IPS DF 19.7 (cell line): Measurements from ENCODE around the gene METTL25B.

Source experiments
- DNase-seq: peaks from one replicate; pipeline ENCODE4 v3.0.0-alpha.2; 2013; ENCODE audit warnings: low read depth, low spot score

METTL25B gene

DNA sequence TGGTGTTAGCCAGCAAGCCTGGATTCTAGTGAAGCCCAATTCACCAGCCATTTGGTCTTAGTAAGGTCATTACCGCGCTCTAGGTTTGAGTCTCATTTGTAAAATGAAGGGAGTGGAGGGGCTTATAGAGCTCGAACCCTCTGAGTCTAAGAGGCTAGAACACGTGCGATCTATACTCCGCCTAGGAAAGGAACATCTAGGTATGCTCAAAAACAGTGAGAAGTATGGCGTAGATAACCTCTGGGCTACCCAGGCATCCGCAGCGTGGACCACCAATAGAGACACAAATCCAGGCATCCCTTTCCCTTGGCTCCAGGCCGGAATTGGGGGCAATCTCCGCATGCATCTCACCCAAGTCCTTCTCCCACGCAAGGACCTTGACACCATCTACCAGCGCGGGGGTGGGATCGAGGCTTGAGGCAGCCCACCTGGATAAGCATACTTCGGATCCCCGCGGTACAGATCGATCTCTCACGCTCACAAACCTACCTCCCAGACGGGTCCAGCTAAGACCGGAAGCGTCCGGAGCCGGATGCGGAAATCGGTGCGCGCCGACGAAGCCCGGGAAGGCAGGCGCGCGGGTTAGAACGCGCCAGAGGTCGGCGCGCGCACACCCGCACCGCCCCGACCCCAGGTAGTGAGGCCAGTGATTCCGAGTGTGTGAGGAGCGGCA, at the start of gene METTL25B:
TSS of gene METTL25B (plus strand) at position 544 of the 673 bp plus-strand sequence. CDS start 636 bp downstream, outside the sequence.
- no peak for DNase-seq

DNA sequence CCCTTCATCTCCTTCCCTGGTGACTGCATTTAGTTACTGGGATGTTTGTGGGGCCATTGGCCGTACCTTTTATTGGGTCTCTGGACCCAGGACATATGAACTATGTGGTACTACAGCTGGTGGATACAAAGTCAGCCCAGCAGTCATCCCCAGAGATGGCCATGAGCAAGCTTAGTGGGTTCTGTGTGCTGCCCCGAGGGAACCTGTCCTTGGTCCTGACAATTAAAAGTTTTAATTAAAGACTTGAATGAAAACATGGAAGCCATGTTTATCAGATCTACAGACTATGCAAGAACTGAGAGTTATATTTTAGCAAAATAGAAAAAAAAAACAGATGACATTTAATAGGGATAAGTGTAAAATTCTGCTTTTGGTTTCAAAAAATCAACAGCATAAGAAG, 48.2 kb upstream of the METTL25B start:
- DNase-seq = no peak

DNA sequence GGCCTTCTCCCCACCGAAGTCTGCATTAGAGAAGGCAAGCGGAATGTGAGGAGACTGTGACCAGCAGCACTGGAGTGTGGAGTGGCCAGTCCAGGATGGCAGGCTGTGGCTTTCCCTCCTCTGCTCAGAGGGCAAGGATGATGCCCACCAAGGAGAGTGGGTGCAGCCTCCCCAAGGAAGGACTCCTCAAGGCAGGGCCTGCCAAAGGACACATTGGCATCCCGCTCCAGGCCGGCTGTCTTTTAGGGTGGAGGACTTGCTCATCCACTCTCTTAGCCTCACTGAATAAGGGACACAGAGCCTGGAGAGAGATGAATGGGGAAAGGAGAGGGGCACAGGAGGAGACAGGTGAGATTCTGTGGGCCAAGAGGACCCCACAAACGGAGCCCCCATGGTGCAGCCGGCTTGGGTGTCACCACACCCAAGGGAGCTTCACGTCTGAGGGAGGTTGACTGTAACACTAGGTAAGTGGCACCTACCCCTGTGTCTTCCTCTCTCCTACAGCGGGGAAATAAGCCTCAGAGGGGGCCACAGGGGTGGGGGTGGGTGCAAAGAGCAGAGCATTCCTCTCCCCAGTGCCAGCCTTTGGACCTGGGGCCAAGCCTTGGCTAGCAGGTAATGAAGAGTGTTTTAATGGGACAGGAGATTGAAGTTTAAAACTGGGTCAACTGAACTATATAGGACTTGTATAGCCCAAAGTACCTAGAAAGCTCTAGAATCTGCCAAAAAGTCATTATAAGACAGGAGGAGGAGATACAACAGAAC, 46.9 kb upstream of the METTL25B start:
- no peak for DNase-seq

DNA sequence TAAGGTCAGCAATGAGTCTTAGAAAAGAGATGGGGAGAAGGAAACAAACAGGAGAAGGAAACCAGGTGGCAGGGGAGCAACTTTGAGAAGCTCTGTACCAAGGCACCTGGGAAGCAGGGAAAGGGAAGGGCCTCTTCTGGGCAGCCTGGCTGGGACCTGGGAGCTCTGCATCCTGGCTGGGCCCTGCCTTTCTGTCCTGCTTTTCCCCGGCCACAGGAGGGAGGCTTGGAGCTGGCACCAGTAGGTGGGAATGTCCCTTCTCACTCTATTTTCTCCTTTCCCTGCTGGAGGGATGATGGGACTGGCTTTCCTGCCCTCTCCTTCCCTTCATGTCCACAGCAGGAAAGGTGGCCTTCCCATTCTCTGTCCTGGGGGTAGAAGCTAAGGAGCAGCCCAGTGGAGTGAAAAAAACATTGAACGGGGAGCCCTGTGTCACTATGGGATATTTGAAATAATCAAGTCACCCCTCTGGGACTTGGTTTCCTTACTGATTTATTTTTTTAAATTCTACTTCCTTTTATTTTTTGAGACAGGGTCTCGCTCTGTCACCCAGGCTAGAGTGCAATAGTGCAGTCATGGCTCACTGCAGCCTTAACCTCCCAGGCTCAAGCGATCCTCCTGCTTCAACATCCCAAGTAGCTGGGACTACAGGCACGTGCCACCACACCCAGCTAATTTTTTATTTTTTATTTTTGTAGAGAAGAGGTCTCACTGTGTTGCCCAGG, 45.9 kb upstream of the METTL25B start:
- DNase-seq = no peak

DNA sequence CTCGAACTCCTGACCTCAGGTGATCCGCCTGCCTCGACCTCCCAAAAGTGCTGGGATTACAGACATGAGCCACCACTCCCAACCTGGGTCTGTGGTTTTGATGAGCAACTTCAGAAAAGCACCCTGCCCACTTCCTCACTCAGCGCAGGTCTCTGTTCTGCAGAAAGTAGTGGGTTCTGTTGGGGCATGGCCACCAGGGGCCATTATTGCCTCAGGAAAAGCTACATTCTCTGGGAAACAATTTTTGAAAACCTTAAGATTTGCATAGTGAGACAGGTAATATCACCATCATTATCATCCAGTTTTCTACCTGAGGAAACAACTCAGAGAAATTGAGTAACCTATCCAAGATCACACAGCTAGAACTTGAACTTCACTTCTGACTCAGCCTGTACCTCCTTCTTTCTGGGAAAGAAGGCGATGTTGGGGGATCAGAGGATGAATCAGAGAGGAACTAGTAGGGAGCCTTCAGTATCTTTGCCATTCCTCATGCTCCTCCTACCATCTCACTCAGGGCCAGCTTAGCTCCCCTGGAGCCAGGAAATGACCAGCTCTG, 44.0 kb upstream of the METTL25B start:
- DNase-seq = no peak

DNA sequence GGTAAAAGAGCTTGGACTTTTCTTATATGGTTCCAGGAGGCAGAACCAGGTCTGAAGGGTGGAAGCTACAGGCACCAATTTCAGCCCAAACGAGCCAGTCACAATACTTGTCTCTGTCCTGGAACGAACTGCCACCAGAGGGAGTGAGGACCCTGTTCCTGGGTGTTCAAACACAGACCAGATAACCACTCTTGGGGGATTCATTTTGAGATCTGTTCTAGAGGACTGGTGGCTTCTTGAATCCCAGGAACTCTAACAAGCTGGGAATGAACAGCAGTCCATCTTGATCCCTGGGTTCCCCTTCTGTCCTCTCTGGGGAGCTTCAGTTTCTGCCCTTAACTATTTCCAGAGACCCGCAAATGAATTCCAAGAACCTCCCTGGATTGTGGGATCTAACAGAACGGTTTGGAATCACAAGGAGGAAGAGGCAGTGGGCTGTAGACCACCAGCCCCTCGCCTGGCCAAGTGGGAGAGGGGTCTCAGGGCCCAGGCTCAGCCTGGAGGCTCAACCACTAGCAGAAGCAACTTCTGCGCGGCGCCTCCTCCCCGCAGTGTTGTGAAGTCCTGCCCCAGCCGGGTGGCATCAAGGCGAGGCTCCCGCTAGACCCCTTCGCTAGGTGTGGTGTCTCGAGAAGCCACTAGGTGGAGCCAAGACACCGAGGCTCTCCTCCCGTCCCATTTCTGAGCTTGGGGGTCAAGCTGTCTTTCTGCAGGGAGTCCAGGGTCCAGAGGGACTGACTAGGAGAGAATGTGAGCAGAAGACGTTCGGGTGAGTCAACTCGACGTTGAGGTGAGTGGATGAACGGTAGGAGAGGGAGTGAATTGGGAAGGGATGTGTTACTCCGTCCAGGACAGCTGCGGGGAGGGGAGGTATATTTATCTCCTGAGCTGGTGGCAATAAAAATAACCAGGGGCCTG, 39.0 kb upstream of the METTL25B start:
- DNase-seq = no peak

DNA sequence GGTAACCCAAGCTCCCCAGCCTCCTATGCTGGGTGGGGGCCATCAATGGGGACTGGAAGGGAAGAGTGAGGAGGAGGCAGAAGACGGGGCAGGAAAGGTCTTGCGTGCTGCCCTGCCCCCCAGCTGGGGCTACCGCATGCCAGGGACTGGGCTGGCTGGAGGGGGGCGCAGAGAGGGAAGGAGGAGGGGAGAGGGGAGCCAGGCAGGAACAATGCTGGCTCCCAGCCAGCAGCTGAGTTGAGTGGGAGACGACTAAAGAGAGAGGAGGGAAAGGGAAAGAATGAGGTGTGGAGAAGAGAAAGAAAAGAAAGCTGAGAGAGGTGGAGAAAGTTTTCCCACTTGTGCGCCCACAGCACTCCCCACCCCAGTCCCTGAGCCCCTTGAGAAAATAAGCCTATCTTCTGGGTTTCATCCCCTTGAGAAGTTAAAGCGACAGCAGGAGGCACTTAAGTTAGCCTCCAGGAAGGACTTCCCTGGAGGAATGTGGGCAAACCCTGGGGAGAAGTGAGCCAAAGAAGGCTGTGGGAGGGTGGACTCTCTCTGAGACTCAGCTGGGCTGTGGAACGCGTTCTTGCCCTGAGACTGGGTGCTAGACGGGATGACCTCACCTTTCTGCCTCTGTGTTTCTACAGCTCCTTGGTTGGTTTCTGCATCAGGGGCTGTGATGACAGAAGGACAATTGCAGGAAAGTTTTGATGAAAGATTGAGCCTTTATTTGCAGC, 38.2 kb upstream of the METTL25B start:
- no peak for DNase-seq

DNA sequence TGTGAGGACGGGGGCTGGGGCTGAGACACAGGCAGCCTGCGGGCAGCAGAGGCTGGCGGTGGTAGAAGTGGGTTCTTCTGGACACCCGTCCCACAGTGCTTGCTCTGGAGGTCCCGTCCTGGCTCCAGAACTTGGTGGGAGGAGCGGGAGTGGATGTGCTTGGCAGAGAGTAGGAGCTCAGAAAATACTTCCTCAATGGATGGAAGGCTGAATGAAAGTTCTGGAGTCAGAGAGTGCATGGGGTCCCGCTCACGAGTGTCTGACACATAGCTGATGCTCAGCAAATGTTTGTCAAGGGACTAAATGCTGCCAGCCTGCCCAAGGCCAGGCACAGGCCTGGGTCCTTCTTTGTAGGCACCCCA, 37.6 kb upstream of the METTL25B start:
- no peak for DNase-seq

DNA sequence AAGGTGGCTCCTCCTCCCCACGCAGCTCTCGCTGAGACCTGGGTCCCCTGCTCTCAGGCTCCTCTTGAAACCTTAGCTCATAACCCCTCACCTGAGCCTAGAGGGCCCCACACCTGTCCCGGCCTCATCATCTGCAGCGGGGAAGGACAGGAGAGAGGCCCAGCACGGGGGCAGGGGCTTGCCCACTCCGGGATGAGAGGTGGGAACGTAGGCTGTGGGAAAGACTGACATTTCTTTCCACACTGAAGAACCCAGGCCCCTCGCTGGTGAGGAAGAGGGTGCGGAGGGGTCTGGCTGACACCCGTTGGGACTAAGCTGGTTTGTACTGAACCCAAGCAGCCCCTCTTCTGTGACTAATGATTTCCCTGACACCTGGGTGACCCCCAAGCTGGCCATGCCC, 37.1 kb upstream of the METTL25B start:
- no peak for DNase-seq

DNA sequence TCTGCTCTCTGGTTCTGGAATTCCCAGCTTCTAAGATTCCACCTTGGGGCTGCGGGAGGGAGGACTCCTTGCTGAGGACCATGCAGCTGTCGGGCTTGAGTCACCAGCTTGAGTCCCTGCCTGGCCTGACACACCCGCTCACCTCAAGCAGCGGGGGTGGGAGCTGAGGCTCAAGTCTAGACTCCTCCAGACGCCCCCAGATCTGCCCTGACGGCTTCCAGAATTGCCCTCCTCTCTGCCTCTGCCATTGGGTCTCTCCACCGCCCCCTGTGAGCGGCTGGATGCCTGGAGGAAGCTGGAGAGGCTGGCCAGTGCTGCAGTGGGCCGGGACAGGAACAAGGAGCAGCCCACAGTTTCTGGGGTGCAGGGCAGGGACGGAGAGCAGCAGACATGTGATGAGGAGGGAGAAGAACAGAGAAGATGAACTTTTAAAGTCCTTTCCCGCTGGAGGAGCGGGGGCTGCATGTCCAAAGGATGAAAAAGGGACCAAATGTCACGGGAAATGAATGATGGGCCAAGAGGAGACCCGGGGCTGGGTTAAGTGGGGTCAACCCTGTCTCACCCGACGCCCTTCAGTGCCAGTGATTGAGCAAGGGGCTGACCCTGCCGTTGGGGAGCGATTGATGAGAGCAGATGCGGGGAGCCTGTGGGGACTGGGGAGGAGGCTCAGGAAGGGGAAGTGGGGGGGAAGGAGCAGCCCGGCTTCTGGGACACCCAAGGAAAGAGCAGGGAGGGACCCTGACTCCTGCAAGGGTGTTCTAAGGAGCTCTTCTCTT, 36.4 kb upstream of the METTL25B start:
- no peak for DNase-seq

DNA sequence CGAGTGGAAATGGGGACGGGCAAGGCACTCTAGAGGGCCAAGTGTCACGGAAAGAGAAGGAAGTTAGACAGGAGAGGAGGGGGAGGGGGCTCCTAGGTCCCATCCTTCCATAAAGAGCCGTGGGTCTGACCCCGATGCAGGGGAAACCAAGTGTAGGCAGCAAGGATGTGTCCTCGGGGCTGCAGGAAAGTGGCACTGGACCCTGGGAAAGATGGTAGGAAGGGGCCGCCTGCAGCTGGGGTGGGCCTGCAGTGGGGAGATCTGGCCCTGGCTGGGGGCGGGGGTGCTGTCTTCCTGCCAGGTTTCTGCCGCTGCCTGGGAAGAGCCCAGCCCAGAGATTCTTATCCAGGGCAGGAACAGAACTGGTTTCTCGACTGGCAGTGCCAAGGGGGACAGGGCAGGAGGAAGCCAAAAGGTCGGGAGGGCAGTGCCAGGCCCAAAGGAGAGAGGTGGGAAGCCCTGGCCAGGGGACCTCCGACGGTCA, 35.8 kb upstream of the METTL25B start:
- no peak for DNase-seq

DNA sequence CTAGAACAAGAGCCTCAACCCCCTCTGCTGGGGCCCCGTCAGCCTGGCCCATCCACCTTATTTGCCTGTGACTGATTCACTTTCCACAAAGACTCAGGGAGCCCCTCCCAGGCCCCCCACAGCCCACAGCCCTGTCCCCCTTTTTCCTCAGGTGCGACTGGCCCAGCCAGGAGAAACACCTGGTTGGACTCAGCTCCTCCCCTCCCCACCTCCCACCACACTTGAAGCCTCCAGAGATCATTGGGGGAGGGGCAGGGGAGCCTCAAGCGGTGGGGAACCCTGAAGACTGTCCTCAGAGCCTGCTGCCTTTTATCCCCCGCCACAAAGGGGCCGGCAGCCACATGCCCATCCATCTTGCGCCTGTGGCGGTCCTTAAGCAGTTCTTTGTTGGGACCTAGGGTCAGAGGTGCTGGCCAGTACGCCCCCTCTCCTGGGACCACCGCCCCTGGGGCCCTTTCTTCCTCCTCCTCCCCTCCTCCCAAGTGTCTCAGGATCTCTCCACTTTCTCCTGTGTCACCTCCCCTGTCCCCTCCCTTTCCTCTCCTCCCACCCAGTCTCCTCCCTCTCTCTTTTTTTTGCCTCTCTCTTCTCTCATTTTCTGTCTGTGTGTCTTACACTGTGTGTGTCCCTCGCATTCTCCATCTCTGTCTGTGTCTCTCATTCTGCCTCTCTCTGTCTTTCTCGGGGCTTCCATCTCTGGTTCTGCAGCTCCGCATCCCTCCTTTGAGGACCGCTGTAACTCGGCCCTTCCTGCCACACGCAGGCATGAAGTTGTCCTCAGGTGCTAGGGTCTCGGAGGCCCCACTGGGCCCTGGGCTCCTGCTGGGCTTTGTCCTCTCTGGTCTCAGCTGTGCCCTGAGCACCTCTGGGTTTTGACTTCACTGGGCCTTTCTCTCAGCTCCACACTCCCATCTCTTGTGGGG, 35.1 kb upstream of the METTL25B start:
- DNase-seq = no peak

DNA sequence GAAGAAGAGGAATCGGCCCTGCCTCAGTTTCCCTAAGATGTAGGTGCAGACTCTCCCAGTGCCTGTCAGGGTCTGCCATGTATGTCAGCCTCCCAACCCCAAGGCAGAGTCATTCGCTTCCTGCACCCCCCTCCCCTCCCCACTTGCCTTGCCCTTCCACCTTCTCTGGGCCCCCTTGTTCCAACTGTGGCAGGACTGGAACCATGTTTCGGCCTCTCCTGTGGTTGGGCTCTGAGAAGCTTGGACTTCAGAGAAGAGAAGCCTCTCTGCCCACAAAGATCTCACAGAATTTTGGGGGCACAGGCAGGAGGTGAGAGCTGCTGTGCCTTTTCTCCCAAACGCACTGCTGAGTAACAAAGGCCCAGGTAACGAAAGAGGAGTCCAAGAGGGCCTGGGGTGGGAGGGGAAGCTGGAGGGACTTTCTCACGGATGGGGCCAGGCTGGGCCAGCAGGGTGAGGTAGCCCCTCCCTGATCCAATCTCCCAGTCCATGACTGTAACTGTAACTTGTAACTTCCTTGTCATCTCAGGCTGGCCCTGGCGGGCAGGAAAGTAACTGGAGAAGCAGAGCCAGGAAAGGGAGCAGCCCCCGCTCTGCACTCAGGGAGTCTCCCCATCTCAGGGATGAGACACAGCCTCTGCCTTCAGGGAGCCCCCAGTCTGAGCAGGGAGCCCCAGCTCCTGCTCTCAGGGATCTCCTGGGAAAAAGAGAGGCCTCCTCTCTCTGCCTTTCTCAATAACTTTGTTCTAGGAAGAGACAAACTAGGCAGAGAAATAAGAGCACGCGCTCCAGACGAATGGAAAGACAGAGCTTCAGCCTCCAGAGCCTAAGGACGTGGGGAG, 34.2 kb upstream of the METTL25B start:
- DNase-seq = no peak

DNA sequence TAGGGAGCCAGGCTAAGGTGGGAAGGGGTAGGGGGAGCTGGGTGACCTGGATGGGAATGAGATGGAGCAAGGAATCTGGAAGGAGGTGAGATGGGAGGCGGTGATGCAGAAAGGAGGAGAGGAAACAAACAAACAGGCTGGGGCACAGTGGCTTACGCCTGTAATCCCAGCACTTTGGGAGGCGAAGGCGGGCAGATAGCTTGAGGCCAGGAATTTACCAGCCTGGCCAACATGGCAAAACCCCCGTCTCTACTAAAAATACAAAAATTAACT, 33.6 kb upstream of the METTL25B start:
- no peak for DNase-seq

DNA sequence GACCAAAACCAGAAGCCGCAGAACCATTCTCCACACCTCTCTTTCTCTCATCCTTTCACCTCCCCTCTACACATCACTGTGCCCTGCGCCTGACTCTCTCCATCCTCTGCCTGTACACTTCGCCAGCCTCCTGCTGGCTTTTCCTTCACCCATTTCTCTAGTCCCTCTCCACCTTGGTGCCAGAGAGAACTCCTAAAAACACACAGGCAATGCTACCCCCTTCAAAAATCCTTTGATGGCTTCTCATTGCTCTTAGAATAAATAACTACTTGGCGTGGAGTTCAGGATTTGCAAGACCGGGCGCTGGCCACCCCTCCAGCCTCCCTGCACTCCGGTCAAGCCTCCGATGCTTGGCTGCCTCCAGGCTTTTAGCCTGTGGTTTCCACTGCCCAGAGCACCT, 31.5 kb upstream of the METTL25B start:
- no peak for DNase-seq

DNA sequence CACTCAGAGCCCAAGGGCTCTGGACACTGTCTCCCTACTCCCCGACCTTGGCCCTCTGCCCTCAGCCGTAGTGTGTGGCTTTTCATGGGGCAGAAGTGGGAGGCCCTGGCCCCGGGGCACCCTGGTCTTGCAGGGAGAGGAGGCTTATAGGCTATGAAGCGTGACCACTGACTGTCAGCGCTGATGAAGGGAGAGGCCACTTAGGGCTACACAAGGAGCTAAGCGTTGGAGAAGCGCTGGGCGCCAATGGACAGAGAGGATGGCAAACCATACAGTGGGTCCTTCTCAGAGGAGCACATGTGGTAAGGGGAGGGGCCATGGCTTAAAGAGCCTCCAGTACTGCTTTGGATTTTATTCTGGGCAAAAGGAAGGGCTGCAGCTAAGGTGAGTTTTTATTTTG, 30.8 kb upstream of the METTL25B start:
- no peak for DNase-seq

DNA sequence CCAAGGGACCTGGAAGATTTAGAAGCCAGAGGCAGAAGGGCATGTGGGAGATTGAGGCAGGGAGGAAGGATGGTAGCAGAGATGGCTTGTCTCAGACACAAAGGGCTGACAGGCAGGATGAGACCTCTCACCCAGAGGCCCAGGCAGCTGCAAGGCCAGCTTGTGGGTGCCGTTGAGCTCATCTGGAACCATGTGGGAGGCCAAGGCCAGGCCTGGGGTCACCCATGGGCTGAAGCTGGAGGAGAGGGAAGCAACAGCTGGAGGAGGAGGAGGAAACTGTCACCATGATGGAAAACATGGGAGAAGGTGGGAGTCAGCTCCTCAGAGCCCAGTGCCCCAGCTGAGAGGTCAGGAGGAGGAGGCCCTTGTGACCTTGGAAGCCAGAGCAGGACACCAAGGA, 29.3 kb upstream of the METTL25B start:
- DNase-seq = no peak
